ENCODE data around the gene NBDY. TPM values are rescaled to one million over a fixed set of nuclear protein-coding genes. Genes with fewer than 3 reads are reported as not detected.

Gene NBDY
- total RNA-seq (ENCODE audit: low replicate concordance) = 3.0 and 4.0 TPM in 2 replicates

GRCh38 chrX:56729152-56729850 lies at the start of gene NBDY:
TSS of gene NBDY (plus strand) at chrX:56729243. CDS start at chrX:56729354, 111 bp downstream.

Other genes with a start within 250 kb of the NBDY start
- gene UBQLN2, start 165.6 kb upstream of the NBDY start, total RNA-seq (ENCODE audit: low replicate concordance) = 2.5 and 5.2 TPM in 2 replicates

All from smooth muscle cell of the coronary artery (primary cell).